C4-2B (cell line): Measurements from ENCODE around the gene GABRG3.

Source experiments
- H3K27ac ChIP-seq: fragments of 450-650 bp; 2 replicates; pipeline ENCODE4 v1.5.1; 2017
- ZFX ChIP-seq: fragments of 450-650 bp; IDR thresholded peaks from 2 replicates; pipeline ENCODE4 v1.6.1; 2017
- TF ChIP-seq, protein P1 (sequence below): fragments of 450-650 bp; conservative IDR thresholded peaks from 2 replicates; pipeline ENCODE4 v1.5.1; 2017; ENCODE audit warnings: mild to moderate bottlenecking

GABRG3 gene

DNA sequence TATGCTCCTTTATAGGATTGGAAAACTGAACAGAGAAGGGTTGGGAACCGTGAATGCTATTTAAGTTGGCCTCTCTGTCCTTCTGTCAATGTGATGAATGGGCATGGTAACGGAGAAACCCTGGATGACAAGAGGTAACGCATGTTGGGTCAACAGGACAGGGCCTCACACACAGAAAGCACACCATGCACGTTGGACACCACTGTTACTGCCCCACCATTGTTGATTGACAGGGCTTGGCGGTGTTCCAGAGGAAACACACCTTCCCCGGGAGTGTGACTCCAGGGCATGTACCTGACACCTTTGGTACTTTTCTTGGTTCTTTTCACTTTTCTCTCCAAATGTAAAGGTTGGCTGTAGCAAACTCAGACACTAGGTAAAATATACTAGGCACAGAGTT lies 579.7 kb downstream of the GABRG3 start:
- TF ChIP-seq, protein P1, sequence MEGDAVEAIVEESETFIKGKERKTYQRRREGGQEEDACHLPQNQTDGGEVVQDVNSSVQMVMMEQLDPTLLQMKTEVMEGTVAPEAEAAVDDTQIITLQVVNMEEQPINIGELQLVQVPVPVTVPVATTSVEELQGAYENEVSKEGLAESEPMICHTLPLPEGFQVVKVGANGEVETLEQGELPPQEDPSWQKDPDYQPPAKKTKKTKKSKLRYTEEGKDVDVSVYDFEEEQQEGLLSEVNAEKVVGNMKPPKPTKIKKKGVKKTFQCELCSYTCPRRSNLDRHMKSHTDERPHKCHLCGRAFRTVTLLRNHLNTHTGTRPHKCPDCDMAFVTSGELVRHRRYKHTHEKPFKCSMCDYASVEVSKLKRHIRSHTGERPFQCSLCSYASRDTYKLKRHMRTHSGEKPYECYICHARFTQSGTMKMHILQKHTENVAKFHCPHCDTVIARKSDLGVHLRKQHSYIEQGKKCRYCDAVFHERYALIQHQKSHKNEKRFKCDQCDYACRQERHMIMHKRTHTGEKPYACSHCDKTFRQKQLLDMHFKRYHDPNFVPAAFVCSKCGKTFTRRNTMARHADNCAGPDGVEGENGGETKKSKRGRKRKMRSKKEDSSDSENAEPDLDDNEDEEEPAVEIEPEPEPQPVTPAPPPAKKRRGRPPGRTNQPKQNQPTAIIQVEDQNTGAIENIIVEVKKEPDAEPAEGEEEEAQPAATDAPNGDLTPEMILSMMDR = no peak
- no peak for TF ChIP-seq ZFX
- H3K27ac ChIP-seq = no peak overlapping the region

DNA sequence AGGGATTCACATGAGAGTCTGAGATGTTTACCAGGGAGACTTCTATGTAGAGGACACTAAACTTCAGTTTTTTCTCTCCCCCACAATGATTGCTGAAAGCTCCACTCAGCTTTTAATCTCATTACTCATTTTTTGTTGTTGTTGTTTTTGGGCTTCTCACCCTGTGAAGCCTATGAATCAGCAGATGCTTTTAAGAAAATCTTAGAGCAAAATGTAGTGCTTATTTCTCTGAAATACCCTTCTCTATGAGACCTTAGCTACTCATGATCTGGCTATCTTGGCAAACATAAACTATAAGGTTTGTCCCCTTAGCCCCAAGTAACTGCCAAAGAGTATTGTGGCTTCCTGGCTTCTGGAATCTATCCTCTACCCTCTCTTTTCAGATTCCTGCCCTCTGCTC lies 590.8 kb downstream of the GABRG3 start:
- TF ChIP-seq, protein P1 = no peak
- TF ChIP-seq ZFX = no peak
- H3K27ac ChIP-seq = no peak overlapping the region

DNA sequence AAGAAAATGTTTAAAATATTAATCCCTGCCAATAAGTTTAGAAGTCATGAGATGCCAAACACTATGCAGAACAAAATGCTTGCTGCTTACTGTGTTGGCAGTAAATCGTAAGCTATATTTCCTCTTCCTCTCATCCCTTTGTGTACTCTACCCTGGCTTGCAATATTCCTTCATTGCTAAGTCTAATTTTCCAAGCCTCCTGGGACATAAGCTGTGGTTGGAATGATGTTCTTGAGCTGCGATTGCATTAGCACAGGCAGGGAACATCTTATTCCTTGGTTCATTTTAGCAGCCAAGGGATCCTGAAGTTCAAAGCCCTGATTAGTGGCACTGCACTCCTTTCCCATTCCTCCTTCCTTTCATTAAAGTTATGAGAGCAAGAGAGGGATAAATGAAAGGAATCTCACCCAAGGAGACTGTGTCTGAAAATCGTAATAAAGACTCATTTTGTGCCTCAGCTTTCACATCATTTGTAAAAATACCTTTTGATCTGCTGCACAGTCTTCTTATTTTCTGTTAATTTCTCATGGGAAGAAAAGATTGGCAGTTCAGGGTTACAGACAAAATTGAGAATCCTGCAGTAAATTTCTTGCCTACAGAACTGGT lies 592.9 kb downstream of the GABRG3 start:
- H3K27ac ChIP-seq = no peak overlapping the region
- TF ChIP-seq, protein P1 = no peak
- TF ChIP-seq ZFX = no peak

DNA sequence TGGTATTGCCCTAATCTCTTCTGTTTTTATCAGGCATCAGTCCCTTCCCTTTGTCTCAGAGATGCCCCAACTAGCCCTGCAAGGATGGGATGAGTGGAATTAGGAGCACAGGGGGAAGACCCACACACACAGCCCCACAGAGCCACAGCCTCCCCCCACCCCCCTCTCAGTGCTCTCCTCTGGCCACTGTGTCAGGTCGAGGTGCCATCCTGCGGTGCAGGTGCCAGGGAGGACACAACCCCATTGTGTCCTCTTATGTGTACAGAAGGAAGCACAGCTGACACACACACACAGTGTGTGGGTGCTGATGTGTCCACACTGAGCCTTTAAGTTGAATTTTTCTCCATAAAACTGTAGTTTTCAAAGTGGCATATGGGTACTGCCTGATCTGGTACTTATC lies 593.7 kb downstream of the GABRG3 start:
- no peak for TF ChIP-seq ZFX
- TF ChIP-seq, protein P1 = no peak
- H3K27ac ChIP-seq = no peak overlapping the region

DNA sequence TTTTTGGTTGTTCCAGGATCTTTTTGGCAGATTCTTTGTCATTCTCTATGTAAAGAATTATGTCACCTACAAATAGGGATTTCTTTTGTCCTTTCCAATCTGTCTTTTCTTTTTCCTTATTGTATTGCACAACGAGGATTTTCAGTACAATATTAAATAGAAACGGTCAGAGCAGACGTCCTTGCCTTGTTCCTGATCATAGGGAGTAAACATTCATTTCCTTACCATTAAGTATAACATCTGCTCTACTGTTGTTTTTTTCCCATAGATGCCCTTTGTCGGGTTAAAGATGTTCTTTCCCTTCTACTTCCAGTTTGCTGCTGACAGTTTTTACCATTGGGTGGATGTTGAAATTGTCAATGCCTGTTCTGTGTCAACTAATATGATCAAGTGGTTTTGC lies 599.8 kb downstream of the GABRG3 start:
- no peak overlapping the region for H3K27ac ChIP-seq
- TF ChIP-seq ZFX = no peak
- TF ChIP-seq, protein P1 = no peak

DNA sequence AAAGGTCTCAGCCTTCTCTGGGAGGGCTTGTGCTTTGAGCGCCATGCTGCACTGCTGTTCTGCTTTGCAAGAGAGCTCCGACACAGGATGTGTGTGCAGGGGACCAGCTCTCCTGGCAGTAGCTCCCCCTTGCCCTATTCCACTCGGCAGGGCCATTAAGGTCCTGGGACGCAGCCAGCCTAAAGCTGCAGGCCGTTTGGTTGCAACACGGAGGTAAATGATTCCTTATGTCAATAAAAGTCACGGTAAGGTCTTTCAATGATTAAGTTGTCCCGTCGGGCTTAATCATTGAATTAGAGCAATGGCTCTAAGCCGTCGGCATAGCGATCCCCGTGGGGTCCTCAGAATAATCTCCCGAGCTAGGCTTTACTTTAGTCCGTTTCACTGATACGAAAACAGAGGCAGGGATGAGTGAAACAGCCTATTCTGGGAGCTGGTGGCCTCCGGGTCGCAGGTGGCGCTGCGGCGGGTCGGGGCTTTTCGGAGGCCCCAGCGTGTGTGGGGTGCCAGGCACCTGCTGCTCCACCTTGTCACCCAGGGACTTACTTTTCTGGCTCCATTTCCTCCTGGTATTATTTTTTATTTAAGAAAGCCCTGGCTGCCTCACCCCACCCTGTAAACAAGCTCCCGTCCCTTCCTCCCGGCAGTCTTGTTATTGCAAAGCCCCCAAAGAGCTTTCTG lies 603.0 kb downstream of the GABRG3 start:
- H3K27ac ChIP-seq = no peak overlapping the region
- TF ChIP-seq, protein P1 = no peak
- TF ChIP-seq ZFX = no peak

DNA sequence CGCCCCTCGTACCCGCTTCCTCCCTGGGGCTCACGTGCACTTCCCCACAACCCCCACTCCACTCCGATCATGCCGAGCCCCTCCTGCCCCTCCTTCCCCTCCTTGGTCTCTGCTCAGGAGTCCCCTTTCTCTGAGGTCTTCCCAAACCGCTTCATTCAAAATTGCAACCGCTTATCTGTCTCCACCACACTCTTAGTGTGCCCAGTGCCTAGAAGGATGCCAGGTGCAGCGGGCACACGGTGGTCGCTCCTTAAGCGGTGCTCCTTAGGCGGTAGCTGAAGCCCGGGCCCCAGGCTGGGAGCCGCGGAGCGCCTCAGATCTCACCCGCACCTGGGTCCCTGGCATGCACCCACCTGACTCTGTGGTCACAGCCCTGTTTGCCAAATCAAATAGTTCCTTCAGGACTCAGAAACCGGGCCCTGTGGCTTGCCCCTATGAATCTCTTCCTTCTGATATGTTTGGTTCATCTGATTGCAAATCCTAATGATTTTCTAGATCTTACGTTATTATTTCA lies 603.6 kb downstream of the GABRG3 start:
- H3K27ac ChIP-seq = no peak overlapping the region
- no peak for TF ChIP-seq ZFX
- TF ChIP-seq, protein P1 = no peak
